HEK293 (cell line): Measurements from ENCODE around the gene NUSAP1.
"Not testable (repeated sequence)": the region's sequence is repeated elsewhere in the genome, so short reads cannot be mapped to it uniquely, and the experiment has no call there.

Source experiments
- CTCF ChIA-PET: fragments of 350-600 bp; formaldehyde crosslinking; extraction: SDS; loops from one replicate; lab custom pipeline; 2021; ENCODE audit warnings: antibody characterized with exemption; lab: Yijun Ruan, JAX
- POLR2A ChIA-PET: fragments of 300-600 bp; formaldehyde crosslinking; extraction: SDS; loops from one replicate; lab custom pipeline; 2020; ENCODE audit warnings: antibody characterized with exemption, inconsistent platforms; lab: Yijun Ruan, JAX
- H3K27ac ChIP-seq: fragments of 200-500 bp; sonication (Bioruptor generic); 2 replicates; pipeline ENCODE4 v1.5.1; 2014; ENCODE audit warnings: low read depth, low read length, control low read depth, inconsistent platforms; ENCODE audit errors: extremely low read depth
- H3K36me3 ChIP-seq, 2 experiments: fragments of 200-500 bp in 1 of 2; sonication (Bioruptor generic) in 1 of 2; 1 replicate in 1 of 2; 2 replicates in 1 of 2; pipeline ENCODE4 v1.5.1; 2014 to 2017; ENCODE audit warnings: inconsistent platforms in 2 of 2, low read length in 2 of 2; ENCODE audit not compliant: control insufficient read depth in 2 of 2, insufficient read depth in 1 of 2
- H3K4me1 ChIP-seq: fragments of 200-500 bp; sonication (Bioruptor generic); 2 replicates; pipeline ENCODE4 v1.5.1; 2014; ENCODE audit warnings: mild to moderate bottlenecking, low read length, inconsistent platforms; ENCODE audit not compliant: control insufficient read depth, insufficient read depth
- H3K4me3 ChIP-seq: 2 replicates; pipeline ENCODE4 v1.5.1; 2011; ENCODE audit warnings: low read depth, mild to moderate bottlenecking, control low read depth, low read length, moderate library complexity
- H3K9me3 ChIP-seq: fragments of 200-500 bp; sonication (Bioruptor generic); 2 replicates; pipeline ENCODE4 v1.5.1; 2014; ENCODE audit warnings: low read depth, low read length, inconsistent platforms; ENCODE audit not compliant: control insufficient read depth, insufficient read depth
- ATF2 ChIP-seq: fragments of 450-650 bp; formaldehyde crosslinking; IDR thresholded peaks from 2 replicates; pipeline ENCODE4 v1.5.1; 2016; ENCODE audit warnings: missing biosample characterization, missing genetic modification characterization, low read depth
- INSM2 ChIP-seq: fragments of 450-650 bp; formaldehyde crosslinking; IDR thresholded peaks from 2 replicates; pipeline ENCODE4 v1.5.1; 2016; ENCODE audit warnings: missing biosample characterization, missing genetic modification characterization
- MYNN ChIP-seq: fragments of 450-650 bp; formaldehyde crosslinking; IDR thresholded peaks from 2 replicates; pipeline ENCODE4 v1.5.1; 2016; ENCODE audit warnings: missing biosample characterization, missing genetic modification characterization, borderline replicate concordance
- OSR2 ChIP-seq: fragments of 450-650 bp; formaldehyde crosslinking; IDR thresholded peaks from 2 replicates; pipeline ENCODE4 v1.5.1; 2016; ENCODE audit warnings: missing biosample characterization, missing genetic modification characterization
- OVOL3 ChIP-seq: fragments of 450-650 bp; formaldehyde crosslinking; IDR thresholded peaks from 2 replicates; pipeline ENCODE4 v1.5.1; 2016; ENCODE audit warnings: missing biosample characterization, missing genetic modification characterization
- ZFP37 ChIP-seq: fragments of 450-650 bp; formaldehyde crosslinking; IDR thresholded peaks from 2 replicates; pipeline ENCODE4 v1.5.1; 2016; ENCODE audit warnings: missing biosample characterization, missing genetic modification characterization
- ZIC2 ChIP-seq: fragments of 450-650 bp; formaldehyde crosslinking; IDR thresholded peaks from 2 replicates; pipeline ENCODE4 v1.5.1; 2016; ENCODE audit warnings: missing biosample characterization, missing genetic modification characterization
- ZNF132 ChIP-seq: fragments of 450-650 bp; formaldehyde crosslinking; IDR thresholded peaks from 2 replicates; pipeline ENCODE4 v1.5.1; 2017; ENCODE audit warnings: missing biosample characterization, missing genetic modification characterization, borderline replicate concordance
- ZNF133 ChIP-seq: fragments of 450-650 bp; formaldehyde crosslinking; IDR thresholded peaks from 2 replicates; pipeline ENCODE4 v1.5.1; 2016; ENCODE audit warnings: missing biosample characterization, missing genetic modification characterization
- ZNF2 ChIP-seq: fragments of 450-650 bp; formaldehyde crosslinking; IDR thresholded peaks from 2 replicates; pipeline ENCODE4 v1.5.1; 2016; ENCODE audit warnings: missing biosample characterization, missing genetic modification characterization
- ZNF214 ChIP-seq: fragments of 450-650 bp; formaldehyde crosslinking; IDR thresholded peaks from 2 replicates; pipeline ENCODE4 v1.5.1; 2017; ENCODE audit warnings: missing biosample characterization, mild to moderate bottlenecking, missing genetic modification characterization, borderline replicate concordance
- ZNF24 ChIP-seq: fragments of 450-650 bp; formaldehyde crosslinking; IDR thresholded peaks from 2 replicates; pipeline ENCODE4 v1.5.1; 2016; ENCODE audit warnings: missing biosample characterization, missing genetic modification characterization
- ZNF292 ChIP-seq: fragments of 450-650 bp; formaldehyde crosslinking; IDR thresholded peaks from 2 replicates; pipeline ENCODE4 v1.5.1; 2016; ENCODE audit warnings: low read depth, missing biosample characterization, missing genetic modification characterization, borderline replicate concordance
- ZNF324 ChIP-seq: fragments of 450-650 bp; formaldehyde crosslinking; IDR thresholded peaks from 2 replicates; pipeline ENCODE4 v1.5.1; 2016; ENCODE audit warnings: missing biosample characterization, missing genetic modification characterization
- ZNF335 ChIP-seq: fragments of 450-650 bp; formaldehyde crosslinking; conservative IDR thresholded peaks from 2 replicates; pipeline ENCODE4 v1.5.1; 2016; ENCODE audit warnings: missing biosample characterization, missing genetic modification characterization
- ZNF366 ChIP-seq: fragments of 450-650 bp; formaldehyde crosslinking; conservative IDR thresholded peaks from 2 replicates; pipeline ENCODE4 v1.5.1; 2016; ENCODE audit warnings: missing biosample characterization, missing genetic modification characterization
- ZNF398 ChIP-seq: fragments of 450-650 bp; formaldehyde crosslinking; IDR thresholded peaks from 2 replicates; pipeline ENCODE4 v1.5.1; 2017; ENCODE audit warnings: missing biosample characterization, missing genetic modification characterization
- ZNF48 ChIP-seq: fragments of 450-650 bp; formaldehyde crosslinking; IDR thresholded peaks from 2 replicates; pipeline ENCODE4 v1.5.1; 2016; ENCODE audit warnings: missing biosample characterization, missing genetic modification characterization
- ZNF571 ChIP-seq: fragments of 450-650 bp; formaldehyde crosslinking; IDR thresholded peaks from 2 replicates; pipeline ENCODE4 v1.5.0; 2017; ENCODE audit warnings: missing biosample characterization, missing genetic modification characterization
- ZNF621 ChIP-seq: fragments of 450-650 bp; formaldehyde crosslinking; IDR thresholded peaks from 2 replicates; pipeline ENCODE4 v1.5.1; 2017; ENCODE audit warnings: missing biosample characterization, missing genetic modification characterization
- ZNF701 ChIP-seq: fragments of 450-650 bp; formaldehyde crosslinking; IDR thresholded peaks from 2 replicates; pipeline ENCODE4 v1.5.1; 2016; ENCODE audit warnings: missing biosample characterization, missing genetic modification characterization
- ZNF837 ChIP-seq: fragments of 450-650 bp; formaldehyde crosslinking; IDR thresholded peaks from 2 replicates; pipeline ENCODE4 v1.5.1; 2016; ENCODE audit warnings: missing biosample characterization, missing genetic modification characterization
- ZSCAN18 ChIP-seq: fragments of 450-650 bp; formaldehyde crosslinking; IDR thresholded peaks from 2 replicates; pipeline ENCODE4 v1.5.1; 2016; ENCODE audit warnings: missing biosample characterization, missing genetic modification characterization

Gene NUSAP1

GRCh38 chr15:41332194-41333025 lies at the start of gene NUSAP1, which contains the start of gene OIP5 (continued):
- no peak for TF ChIP-seq ZNF48 (tag by site-specific recombination)
- peak; percentile 61; the same call in 1 of the 2 replicates for TF ChIP-seq ZFP37 (tag by site-specific recombination)
- TF ChIP-seq, all 188 proteins: peak for 55

- TF ChIP-seq INSM2 (tag by site-specific recombination) (0 out of 2 replicates have a peak, but pooled peaks have one; percentile 51), ZNF335 (peak; percentile 62), ZNF2 (peak; percentile 33; the same call in 1 of the 2 replicates), OSR2 (tag by site-specific recombination) (0 out of 2 replicates have a peak, but pooled peaks have one; percentile 28)
- ChIA-PET POLR2A (interaction anchor here (0.6 to 1.5 kb wide), 8 partner anchors 41 to 352 kb away, joined by 3 to 10 read pairs (median 4); partner anchors contain the start of genes CHAC1, CHP1, EXD1 and NUSAP1), CTCF (interaction anchor here (0.6 to 0.7 kb wide), 3 partner anchors 10 to 444 kb away, joined by 3 to 4 read pairs (median 4); no protein-coding TSS in a partner anchor)
- not testable (repeated sequence) for H3K4me3 ChIP-seq, H3K9me3 ChIP-seq, H3K4me1 ChIP-seq
- peaks cover 19 to 46% of the 10 kb centered on the region in 2 experiments for H3K36me3 ChIP-seq
- H3K27ac ChIP-seq: peak overlapping the region; percentile 35; the same call in 1 of the 2 replicates
Observed at GRCh38 chr15:41282980-41283652, 49.6 kb upstream of the NUSAP1 start.

GRCh38 chr15:41283653-41284426 lies 48.8 kb upstream of the NUSAP1 start:
- POLR2A ChIA-PET: interaction anchor here (0.5 to 1.5 kb wide), 9 partner anchors 13 to 353 kb away, joined by 3 to 10 read pairs (median 3); partner anchors contain the start of genes CHAC1, CHP1, EXD1 and NUSAP1
- Histone ChIP-seq H3K9me3 (no peaks in the 10 kb centered on the region), H3K4me1 (no peaks in the 10 kb centered on the region), H3K27ac (peak overlapping the region; percentile 85), H3K36me3 (peaks cover 22 to 50% of the 10 kb centered on the region in 2 experiments), H3K4me3 (peak overlapping the region; percentile 89)
- CTCF ChIA-PET: interaction anchor here (0.7 kb wide), 1 partner anchor 443 kb away, joined by 3 read pairs; no protein-coding TSS in a partner anchor
- TF ChIP-seq ZSCAN18 (tag by site-specific recombination) (no peak), ZNF701 (no peak), ZNF837 (tag by site-specific recombination) (no peak), OVOL3 (tag by site-specific recombination) (no peak), ZNF621 (tag by site-specific recombination) (no peak), ZNF398 (tag by site-specific recombination) (no peak), ZNF132 (tag by site-specific recombination) (no peak), ZNF324 (tag by site-specific recombination) (0 out of 2 replicates have a peak, but pooled peaks have one; percentile 30), ZNF214 (tag by site-specific recombination) (no peak), ZIC2 (no peak), MYNN (no peak), ZNF366 (no peak), ZNF571 (tag by site-specific recombination) (no peak), ATF2 (tag by site-specific recombination) (no peak), ZNF24 (tag by site-specific recombination) (no peak), ZNF133 (tag by site-specific recombination) (no peak), ZNF292 (no peak)
